NCI-H82 (cell line): ENCODE measurements around the gene SGSM2.

Experiments used
- DNase-seq: peaks from one replicate; lab custom pipeline; 2025; lab: John Stamatoyannopoulos, UW

SGSM2 gene

DNA sequence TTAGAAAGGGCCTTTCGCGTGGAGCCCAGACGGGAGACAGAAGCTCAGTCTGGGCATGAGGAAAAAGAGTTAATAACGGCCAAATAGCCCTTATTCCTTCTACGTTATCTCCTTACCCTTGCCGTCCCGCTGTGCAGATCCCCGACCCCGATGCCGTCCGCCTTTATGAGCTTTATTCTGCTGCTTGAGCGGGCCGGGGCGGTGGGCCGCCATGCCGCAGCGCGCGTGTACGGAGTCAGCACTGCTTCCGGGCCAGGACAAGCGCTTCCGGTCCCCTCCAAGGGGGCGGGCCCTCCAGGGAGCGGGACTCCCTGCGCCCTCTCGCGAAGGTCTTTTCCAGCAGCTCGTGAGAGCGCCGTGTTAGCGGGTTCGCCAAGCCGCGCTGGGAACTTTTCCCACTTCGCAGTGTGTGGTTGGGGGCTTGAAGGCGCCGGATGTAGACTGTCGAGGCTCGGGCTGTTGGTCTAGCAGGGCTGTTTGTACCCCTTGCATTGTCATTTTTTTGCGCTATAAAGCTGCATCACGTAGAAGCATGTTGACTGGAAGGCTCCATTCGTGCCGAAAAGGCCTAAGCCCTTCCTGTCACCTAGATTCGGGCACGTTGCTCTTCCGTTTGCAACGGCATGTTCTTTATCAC lies 968 bp upstream of the SGSM2 start, which contains the start of gene TSR1:
Gene TSR1 (minus strand): TSS at position 243 of the 637 bp plus-strand sequence. CDS start 30 bp downstream, at position 213.
- peak; percentile 98 for DNase-seq

DNA sequence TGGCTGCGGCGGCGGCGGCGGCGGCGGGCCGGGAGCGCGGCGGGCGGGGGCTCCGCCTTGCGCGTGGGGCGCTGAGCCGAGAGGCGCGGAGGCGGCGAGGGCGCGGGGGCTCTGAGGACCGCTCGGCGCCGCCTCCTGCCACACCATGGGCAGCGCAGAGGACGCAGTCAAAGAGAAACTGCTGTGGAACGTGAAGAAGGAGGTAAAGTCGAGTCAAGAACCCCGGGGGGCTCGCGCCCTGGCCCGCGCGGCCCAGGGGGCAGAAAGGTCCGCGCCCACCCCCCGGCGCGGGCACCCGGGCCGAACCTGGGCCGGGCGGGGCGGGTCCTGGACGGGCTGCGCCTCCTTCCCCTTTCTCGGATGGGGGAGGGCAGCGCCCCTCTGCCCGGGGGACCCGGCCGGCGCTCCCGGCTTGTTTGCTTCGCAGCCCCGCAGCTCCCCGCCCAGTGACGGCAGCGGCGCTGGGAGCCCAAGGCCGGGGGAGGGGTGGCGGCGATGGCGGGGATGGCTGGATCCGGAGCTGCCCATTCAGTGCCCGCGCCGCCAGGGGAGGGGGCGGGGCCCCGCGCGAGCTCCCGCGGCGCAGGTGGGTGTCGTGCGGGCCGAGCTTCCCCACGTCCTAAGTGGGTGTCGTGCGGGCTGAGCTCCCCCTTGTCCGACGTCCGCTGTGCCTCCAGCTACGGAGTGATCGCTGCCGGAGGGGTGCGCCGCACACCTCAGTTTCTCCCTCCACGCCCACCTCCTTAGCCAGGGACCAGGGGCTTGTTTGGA lies 428 bp downstream of the SGSM2 start:
- DNase-seq = peak; percentile 76

GRCh38 chr17:2338315-2338657 lies 985 bp downstream of the SGSM2 start:
- DNase-seq = peak; percentile 48

DNA sequence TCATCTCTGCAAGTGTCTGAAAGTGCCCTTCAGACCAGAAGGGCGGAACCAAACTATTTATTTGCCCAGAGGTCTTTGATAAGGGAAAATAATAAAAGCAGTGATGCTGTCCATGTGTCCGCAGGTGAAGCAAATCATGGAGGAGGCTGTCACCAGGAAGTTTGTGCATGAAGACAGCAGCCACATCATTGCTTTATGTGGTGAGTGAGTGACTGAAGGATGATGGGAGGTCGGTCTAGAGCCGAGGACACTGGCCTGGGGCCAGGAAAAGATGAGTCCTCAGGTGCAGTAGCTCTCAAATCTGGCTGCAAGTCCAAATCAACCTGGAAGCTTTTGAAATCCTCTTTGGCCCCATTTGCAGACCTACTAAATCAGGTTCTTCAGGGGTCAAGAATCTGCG lies 6.1 kb downstream of the SGSM2 start:
- DNase-seq = no peak

DNA sequence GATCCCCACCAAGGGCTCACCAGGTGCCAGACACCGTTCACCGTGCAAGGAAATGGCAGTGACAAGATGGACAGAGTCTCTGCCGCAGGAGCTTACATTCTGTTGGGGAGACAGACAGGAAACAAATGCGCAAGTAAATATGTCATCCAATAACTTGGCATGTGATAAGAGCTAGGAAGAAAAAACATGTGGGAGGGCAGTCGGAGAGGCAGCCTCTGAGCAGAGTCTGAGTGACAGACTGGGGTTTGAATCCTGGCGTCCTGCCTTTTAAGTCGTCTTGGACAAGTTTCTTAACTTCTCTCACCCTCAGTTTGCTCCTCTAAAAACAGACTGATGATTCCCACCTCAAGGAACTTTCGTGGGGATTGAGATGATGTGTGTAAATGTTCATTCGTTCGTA lies 7.2 kb downstream of the SGSM2 start:
- DNase-seq = no peak

GRCh38 chr17:2346475-2346874 lies 9.2 kb downstream of the SGSM2 start:
- no peak for DNase-seq

DNA sequence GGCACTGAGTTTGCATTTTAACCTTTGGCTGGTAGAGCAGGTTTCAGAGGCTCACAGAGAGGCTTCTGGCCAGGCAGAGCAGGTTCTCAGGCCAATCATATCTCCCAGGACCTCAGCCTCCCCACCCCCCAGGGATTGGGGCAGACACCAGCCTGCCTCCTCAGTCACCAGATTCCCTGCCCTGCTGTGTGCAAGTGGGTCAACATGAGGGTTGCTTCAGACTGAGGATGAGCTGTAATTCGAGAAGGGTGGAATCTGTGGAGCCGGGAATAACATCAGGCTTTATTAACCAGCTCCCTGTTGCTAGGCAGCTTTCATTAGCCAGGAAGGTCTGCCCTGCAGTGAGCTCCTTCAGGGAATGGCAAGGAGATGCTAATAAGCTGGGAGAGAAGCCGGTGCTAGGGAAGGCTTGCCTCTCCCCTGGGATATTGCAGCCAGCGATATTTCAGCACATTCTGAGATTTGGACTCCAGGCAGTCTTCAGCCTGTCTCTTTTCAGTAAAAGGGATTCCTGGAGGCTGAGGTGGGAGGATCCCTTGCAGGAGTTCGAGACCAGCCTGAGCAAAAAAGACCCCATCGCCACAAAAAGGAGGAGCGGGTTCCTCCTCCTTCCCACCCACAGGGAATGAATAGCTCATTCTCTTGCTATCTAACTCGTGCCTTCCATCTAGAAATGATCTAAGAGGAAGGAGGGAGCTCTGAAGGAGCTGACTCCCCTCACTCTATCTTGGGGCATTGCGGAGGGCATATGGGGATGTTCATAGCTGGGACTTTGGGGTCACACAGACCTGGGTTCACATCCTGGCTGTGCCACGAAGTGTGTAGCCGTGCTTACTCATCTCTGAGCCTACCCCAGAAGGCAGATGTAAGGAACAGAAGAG lies 10.7 kb downstream of the SGSM2 start:
- DNase-seq = peak; percentile 99

- DNase-seq = no peak
Measured at GRCh38 chr17:2351269-2351668, 14.0 kb downstream of the SGSM2 start.

GRCh38 chr17:2354311-2354710 lies 17.0 kb downstream of the SGSM2 start:
- no peak for DNase-seq

- no peak for DNase-seq
Measured at GRCh38 chr17:2357237-2357636, 19.9 kb downstream of the SGSM2 start.

- DNase-seq = no peak
Measured at GRCh38 chr17:2357931-2358434, 20.7 kb downstream of the SGSM2 start.

DNA sequence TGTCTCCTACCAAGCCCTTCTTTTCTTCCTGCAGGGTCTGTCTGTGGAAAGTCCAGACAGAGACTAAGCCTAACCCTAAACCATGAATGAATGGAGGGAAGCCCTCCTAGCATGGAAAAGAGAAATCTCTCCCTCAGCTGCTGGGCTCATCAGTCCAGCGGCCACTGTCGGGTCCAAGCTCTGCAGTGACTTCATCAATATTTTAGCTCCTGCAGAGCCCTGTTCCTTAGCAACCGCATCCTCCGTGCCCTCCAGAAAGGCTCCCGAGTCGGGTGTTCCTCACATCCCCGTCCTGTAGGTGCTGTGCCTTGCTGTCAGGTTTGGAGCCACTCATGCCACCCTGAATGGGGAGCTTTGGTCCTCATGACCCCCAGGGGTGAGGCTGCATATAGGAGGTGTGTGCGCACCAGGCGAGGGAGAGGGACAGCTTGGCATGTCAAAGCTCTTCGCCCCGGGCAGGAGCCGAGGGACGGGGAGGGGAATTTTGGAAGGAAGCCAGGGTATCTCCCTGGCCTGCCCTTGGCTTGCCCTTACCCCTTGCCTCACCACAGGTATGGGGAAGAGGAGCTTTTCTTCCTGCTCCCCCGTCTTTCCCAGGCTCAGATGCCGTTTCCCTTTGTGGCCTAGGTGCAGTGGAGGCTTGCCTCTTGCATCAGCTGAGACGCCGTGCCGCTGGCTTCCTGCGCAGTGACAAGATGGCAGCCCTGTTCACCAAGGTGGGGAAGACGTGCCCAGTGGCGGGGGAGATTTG lies 23.9 kb downstream of the SGSM2 start:
- DNase-seq = no peak

- no peak for DNase-seq
Measured at GRCh38 chr17:2362016-2362415, 24.7 kb downstream of the SGSM2 start.

DNA sequence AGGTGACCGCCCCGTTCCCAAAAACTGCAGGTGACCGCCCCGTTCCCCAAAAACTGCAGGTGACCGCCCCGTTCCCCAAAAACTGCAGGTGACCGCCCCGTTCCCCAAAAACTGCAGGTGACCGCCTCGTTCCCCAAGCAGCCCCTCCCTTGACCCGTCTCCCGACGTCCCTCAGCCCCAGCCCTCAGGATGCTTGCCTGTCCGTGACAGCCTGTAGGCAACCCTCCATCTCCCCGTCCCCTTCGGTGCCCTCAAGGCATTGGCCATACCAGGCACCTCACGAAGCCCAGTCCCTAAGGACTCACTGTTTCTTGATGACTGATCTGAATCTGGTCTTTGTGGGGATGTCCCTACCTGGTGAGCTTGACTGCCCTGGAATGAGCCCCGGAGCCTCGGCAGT lies 25.1 kb downstream of the SGSM2 start:
- no peak for DNase-seq

DNA sequence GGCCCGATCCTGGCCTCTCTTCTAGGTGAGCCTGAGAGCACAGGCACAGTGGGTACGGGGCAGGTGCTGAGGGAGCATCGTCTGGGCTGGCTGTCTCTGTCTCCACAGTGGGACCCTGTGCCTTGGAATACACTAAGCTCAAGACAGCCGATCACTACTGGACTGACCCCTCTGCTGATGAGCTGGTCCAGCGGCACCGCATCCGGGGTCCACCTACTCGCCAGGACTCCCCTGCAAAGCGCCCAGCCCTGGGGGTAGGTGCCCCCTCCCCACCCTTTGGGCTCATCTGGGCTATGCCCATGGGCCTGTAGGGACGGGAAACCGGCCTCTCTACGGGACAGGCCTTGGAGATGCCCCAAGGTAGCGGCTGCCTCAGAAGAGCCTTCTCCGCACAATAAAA lies 25.6 kb downstream of the SGSM2 start:
- no peak for DNase-seq

- no peak for DNase-seq
Measured at GRCh38 chr17:2363318-2363717, 26.0 kb downstream of the SGSM2 start.

- DNase-seq = no peak
Measured at GRCh38 chr17:2363851-2364762, 26.8 kb downstream of the SGSM2 start.

DNA sequence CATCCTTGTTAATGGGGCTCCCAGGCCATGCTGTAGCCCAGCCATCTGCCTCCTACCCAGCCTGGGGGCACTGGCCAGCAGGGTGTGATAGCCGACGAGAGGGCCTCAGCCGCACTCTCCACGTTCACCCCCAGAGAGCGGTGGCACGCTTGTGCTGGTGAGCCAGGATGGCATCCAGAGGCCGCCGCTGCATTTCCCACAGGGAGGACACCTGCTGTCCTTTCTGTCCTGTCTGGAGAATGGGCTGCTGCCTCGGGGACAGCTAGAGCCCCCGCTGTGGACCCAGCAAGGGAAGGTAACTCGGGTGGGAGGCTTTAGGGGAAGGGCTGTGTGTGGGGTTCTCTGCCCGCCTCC lies 27.4 kb downstream of the SGSM2 start:
- no peak for DNase-seq

GRCh38 chr17:2365132-2365531 lies 27.8 kb downstream of the SGSM2 start:
- DNase-seq = no peak

GRCh38 chr17:2366747-2367494 lies 29.6 kb downstream of the SGSM2 start:
- DNase-seq = peak; percentile 77
